Activated CD4-positive, CD25-positive, alpha-beta regulatory T cell treated with anti-CD3 and anti-CD28 coated beads, Interleukin-2, amount 50 U/mL, for 16 hours (primary cell): ENCODE measurements around the gene DSCAM.

Experiments
- DNase-seq: peaks from one replicate; pipeline ENCODE4 v3.0.0-alpha.2; 2020; ENCODE audit warnings: low read depth, low spot score

DSCAM gene

DNA sequence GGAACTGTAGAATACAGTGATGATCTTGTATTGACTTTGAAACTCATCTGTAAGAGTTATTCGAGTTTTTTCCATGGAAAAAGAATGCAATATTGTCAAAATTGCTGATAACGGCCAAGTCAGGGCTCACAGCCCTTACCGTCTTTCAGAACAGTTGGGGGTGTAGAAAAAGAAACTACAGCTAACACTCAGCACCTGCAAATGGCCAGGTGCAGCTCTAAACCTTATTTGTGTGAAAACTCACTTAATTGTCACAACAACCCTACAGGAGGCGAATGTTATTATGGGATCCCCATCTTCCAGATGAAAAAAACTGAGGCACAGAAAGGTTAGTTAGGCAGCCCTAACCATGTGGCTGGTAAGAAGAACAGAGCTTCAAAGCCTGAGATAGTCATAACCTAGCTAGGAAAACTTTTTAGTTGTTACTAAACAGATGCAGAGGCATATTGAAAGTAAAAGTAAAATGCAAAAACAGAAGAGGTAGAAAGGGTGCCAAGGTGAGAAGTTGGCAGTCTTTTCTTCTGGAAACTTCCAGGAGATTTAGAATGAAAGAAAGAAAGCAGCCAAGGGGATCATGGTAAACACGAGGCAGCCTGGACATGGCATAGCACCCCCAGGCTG, 76.4 kb downstream of the DSCAM start:
- DNase-seq: no peak

DNA sequence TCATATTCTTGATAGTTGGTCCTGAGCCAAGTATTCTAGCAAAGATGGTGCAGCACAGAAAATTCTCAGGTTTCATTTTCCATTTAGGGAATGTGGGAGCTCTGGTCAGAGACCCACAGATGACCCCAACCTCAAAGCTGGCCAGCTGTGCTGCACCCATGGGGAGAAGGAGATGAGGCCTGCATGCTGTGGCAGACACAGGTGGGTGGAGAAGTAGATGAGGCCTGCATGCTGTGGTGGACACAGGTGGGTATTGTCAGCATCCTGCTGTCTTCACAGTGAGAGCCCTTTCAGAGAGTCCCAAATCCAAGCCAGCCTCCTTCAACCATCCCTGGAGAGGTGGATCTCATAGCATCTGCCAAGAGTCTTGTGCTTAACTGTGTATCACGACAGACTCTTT, 77.7 kb downstream of the DSCAM start:
- DNase-seq: no peak

DNA sequence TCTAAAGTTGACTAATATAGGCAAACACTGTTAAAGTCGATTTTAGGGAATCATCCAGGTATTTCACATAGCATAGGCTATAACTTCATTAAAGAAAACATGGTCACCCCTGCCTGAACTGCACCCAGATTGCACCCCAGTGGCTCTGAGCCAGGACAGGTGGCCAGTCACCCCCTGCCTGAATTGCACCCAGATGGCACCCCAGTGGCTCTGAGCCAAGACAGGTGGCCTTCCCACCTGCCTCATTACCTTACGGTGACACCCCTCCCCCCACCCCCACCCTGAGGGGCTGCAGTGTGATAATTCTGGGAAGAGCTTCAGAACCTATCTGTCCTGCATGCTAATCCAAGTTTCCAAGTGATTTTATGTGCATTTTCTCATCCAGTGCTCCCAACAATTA, 78.9 kb downstream of the DSCAM start:
- DNase-seq: no peak

DNA sequence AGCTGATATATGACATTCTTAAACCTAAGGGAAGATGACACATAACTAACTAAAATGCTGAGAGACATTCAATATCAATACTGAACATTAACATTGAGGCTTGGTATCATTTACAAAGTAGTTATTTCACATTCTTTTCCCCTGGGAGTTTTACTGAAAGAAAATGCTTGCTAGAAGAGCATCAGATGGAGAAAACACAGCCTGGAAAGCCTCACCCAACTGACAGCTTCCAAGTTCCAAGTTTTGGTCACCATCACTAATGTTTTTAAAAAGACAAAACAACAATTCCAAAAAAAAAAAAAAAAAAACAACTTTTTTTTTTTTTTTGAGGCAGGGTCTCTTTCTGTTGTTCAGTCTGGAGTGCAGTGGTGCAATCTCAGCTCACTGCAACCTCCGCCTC, 80.6 kb downstream of the DSCAM start:
- DNase-seq: no peak

DNA sequence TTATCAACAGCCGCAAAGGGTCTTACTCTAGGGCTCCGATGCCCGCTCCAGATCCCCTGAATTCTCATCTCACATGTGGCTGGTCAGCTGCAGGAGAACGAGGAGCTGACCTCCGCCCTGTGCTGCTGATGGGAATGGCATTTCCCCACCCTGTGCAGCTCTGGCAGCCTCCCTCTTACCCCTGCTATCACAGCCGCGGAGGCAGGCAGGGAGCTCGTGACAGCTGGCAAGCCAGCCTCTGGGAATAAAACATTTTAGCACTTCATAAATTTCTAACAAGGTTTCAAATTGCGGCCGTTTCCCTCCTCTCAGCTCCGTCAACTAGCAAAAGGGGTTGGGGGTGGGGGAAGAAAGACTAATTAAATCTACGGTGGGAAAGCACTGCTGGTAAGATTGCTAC, 81.1 kb downstream of the DSCAM start:
- DNase-seq: no peak

DNA sequence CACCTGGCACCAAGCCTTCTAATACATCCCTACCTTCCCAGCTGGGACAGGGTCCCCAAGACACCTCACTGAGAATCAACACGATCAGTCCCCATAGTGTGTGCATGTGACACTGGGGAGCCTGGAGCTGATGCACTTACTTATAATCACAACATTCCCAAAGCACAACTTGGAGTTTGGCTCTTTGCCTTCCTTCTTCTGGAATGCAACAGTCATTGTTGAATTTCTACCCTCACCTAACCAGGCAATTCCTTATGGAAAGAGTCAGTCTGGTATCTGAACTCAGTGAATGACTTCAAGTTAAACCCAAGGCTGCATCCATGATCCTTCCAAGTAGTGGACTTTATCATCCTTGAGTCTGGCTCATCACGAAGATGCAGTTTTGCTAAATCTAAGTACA, 86.1 kb downstream of the DSCAM start:
- no peak for DNase-seq

DNA sequence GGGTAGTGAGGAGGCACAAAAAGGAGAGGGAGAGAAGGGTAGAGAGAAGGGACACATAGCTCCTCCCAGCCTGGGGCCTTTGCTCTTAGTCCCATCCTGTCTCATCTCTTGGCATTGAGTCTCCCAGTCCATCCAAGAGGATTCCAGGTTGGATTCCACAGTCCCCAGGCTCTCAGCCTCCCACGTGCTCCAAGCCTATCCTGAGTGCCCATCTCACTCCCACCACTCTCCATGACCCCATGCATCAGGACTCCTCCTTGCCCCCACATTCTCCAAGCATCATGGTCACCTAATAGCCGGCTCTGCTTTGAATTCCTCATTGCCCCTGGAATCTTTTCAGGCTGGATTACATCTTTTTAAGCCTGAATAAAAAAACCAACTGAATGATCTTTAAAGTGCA, 87.9 kb downstream of the DSCAM start:
- DNase-seq: no peak

DNA sequence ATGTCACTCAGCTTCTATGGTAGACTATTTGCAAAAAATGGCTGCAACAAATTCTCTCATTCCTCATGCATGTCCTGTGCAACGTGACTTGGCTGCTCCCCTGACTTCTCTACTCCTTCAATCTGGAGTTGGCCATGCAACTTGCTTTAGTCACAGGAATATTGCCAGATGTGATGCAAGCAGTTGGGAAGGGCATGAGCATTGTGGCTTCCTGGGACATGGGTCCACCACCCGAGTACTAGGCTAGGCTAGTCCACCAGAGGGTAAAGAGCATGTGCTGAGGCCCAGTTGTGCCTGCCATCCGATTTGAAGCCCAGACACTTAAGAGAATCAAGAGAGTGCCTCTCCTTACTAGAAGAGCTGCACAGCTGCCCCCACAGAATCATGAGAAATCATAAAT, 89.6 kb downstream of the DSCAM start:
- DNase-seq: no peak

DNA sequence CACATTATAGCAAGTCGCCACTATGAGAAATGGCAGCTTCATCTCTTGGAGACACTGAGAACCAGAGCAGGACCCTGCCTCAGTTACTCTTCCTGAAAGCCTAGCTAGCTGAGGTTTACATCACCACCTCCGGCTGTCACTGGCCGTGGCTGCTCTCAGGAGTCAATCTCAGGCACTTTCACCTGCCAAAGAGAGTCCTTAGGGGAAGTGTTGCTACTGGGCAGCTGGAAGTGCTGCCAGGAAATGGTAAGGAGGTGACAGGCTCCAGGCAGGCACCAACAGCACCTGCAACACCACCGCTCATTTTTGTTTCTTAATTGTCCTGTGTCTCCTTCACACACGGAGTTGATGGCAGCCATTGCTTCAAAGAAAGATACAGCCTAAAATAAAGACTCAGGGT, 92.5 kb downstream of the DSCAM start:
- DNase-seq: no peak

DNA sequence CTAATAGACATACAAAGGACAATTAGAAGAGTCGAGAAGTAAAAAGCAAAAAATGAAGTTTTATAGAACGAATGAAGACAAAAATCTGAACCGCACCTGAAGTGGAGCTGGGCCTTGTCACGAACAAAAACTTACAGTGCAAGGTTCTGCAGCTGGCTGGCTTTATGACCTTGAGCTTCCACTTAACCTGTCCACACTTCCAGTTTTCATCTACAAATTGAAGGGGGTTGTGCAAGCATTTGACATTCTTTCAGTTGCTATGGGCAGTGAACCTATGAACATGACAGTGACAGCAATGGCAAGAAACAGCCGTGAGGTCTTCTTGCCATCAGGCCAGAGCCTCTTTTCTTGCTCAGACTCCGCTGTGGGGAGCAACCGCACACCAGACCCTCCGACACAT, 93.2 kb downstream of the DSCAM start:
- DNase-seq: no peak

DNA sequence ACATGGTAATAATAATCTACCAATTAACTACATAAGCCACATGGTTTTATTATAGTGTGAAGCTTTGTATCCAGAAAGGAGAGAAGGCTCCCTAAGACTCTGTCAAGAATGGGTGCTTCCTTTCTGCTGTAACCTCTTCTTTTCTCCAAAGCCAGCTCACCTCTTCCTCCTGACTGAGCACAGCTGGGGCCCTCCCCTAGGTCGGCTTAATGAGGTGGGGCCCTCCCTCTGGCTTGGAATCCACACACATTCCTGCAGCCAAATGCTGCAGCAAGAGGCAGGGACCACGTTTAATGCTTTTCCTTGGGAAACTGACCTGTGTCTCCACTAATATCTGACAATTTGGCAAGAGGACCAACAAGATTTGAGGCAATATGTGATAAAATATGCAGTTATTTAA, 94.8 kb downstream of the DSCAM start:
- DNase-seq: no peak

DNA sequence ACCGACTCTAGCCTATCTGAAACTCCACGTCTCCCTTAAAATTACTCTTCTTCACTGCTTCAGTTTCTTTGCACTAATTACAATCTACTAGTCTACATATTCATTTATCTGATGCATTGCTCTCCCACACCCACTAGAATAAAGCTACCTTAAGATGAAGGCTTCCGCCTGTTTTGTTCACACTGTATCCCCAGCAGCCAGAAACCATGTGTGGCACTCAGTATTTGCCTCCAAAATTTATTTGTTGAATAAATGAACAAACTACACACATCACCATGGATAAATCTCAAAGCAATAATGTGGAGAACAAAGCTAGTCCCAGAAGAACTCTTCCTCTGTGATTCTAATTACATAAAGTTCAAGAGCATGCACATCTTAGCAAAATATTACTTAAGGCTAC, 95.7 kb downstream of the DSCAM start:
- DNase-seq: no peak

DNA sequence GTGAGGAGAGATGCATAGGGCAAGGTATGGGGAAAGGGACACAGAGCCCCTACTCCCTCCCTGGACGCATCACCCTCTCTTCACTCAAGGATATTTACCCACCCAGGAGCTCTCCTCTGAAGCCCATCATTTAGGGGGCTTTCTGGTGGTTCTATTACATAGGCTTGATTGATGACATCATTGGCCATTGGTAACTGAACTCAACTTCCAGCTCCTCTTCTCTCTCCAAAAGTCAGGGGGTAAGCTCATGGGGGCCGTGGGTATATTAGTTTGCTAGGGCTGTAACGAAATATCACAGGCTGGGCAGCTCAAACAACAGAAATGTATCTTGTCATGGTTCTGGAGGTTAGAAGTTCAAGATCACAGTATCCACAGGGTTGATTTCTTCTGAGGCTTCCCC, 110.8 kb downstream of the DSCAM start:
- no peak for DNase-seq

DNA sequence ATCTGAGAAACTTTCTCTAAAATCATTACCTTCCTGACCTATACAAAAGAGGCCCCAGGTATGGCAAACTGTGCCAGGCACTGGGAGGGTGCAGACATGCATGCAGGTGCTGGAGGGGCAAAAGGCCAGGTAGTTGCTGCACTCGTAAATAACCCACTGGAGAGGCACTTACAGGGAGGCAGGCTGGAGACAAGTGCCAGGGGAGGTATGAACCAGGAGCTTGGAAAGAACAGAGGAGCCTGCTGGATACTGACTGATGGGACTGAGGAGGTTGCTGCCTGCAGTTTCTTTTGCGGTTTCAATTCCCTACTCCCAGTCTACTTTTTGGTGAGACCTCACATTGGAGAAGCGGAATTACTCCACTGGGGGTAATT, 113.9 kb downstream of the DSCAM start:
- no peak for DNase-seq

DNA sequence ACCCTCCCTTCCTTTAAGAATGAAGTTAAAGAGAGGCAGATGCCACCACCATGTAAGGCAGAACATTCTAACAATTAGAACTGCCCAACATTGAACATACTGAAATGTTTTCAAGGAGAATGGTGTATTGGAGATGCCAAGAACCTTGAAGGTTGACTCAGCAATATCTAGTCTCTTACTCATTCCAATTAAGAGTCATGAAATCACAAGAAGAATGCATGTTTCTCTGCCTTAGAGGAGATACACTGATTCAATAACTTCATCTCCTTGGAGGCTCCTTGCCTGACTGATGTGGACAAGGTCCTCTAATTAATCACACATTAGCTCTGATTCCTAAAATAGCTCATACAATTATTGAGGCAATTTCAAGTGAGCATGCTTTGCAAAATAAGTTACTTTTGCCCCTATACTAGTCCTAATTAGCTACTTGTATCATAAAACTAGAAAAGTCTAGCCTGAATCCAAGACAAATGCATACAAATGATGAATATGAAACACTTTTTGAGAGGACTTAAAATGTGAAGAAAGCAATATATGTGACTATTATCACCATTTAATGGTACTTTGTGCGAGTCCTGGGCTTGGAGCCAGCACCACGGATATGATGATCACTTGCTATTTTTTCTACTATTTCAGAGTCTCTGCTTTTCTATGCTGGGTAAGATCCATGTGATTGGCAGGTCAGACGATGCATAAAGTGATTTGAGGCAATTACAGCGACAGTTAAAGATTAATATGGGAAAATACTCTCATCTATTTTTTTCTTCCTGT, 114.5 kb downstream of the DSCAM start:
- no peak for DNase-seq

DNA sequence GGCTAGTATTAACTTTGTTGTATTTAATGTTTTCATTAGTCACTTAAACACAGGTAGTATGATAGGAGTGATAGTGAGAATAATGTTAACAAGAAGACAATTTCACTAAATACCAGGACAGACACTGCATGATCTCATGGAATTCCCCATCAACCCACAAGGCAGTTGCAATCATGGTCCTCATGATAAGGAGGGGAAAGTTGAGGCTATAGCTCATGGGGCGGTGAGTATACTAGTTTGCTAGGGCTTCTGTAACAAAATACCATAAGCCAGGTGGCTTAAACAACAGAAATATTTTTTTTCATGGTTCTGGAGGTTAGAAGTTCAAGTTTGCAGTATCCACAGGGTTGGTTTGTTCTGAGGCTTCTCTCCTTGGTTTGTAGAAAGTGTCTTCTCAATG, 115.8 kb downstream of the DSCAM start:
- DNase-seq: no peak

DNA sequence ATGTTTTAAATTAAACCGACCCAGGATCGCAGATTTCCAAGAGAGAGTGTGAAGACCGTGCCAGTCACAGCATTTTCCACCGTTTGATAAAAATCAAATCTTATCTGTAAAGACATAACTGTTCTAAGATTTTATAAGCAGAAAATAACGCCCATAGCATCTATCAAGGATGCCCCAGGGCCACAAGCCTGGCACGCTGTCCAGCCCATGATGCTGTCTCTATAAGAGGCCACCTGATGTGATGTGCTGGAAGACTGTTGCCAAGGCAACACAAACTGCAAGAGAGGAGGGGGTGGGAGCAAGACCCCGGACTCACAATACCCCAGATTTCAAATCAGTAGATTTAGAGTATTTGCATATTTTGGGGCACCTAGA, 116.5 kb downstream of the DSCAM start:
- DNase-seq: no peak

DNA sequence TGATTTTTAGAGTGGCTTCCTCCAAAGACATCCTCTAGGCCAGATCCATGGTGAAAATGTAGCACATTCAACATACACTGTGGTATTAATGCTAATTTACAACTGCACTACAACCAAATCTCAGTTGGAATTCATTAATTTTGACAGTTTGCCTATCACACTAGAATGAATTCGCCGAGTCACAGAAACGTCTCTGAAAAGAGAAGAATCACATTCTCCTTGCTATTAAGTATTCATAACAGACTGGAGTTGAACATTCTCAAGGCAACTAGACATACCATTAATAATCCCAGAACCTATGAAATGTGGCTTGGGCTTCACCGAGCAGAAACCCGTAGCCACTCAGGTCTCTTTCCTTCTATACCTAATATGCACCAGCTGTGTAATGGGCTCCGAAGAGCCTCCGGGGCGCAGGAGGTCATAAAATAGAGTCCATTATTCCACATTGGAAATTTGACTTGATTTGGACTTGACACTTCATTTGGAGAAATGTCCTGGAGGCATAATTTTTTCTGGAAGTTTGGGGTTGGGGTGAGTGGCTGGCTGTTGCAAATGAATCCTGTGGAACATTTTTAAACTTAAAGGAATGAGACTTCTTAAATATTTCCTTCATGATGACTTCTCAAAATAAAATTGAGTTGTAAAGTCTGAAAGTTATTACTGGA, 117.1 kb downstream of the DSCAM start:
- DNase-seq: no peak

DNA sequence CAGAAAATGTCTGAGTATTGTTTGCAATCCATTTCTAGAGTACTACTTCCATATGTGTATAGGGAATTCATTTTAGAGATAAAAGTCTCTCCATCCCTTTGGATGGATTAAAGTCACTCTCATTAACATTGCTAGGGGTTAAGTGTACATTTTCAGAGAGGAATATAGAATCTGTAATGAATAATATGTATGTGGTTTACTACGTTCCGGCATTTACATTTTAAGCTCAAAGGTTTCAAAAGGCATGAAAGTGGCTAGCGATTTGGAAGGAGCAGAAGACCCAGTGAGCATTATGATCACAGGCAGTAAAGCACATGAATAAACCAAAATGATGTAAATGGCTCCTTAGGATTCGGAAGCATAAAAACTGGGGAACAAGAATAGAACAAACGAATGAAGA, 123.0 kb downstream of the DSCAM start:
- no peak for DNase-seq

DNA sequence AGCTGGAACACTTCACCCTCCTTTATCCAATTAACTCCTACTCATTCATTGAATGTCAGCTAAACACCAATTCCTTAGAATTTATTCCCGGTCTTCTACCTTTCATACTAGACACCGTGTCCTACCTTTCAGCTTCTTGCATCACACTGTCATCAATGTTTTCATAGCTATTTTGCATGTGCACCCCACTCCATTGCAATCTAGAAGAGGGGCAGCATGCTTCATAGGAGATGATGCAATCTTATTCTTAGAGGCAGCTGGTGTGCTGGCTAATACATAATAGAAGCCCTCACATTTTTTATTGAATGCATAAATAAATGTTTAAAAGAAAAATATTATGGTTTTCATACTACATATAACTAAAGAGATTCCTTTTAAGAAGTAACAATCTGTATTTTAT, 123.6 kb downstream of the DSCAM start:
- no peak for DNase-seq

DNA sequence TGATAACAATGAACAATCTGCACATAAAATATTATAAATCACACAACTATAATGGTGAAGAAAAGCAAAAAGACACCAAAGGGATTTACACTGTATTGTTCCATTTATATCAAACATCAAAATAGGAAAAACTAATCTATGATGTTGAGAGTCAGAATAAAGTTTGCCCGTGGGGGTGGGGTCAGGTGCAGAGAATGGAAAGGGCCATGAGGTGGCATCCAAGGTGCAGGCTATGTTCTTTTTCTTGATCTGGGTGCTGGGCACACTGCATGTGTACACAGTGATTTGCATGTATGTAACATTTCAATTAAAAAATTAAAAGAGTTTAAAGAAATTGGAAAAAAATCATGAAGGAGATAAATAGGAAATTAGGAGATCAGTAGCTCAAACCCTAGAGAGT, 127.3 kb downstream of the DSCAM start:
- DNase-seq: no peak

DNA sequence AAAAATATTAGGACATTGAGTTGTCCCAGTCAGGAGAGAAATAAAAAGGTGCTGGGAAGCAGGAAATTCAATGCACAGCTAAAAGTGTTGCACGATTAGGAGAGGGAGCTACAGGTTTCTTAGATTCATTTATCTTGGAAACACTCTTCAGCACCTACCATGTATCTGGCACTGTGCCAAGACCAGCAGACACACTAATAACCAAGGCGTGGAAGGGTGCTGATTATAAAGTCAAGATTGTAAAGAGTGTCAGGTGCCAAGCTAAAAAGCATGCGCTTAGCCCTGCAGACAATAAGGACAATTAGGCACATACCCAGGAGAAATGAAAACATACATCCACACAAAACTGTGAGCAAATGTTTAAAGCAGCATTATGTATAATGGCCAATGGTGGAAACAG, 129.9 kb downstream of the DSCAM start:
- no peak for DNase-seq

DNA sequence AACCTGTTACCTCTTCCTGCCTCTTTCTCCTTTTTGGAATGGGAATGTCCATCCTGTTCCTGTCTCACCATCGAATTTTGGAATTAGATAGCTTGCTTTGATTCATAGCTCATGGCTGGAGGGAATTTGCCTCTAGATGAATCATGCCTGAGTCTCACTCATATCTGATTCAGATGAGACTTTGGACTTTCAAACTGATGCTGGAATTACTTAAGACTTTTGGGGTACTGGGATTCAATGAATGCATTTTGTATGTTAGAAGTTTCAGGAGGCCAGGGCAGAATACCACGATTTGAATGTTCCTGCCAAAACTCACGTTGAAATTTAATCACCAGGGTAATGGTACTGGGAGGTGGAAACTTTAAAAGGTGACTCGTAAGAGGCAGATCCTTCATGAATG, 132.4 kb downstream of the DSCAM start:
- no peak for DNase-seq
